ENCODE data around the gene PMM1.

- no peak for TF ChIP-seq POLR2A (IDR thresholded peaks at IDR 0.05; ENCODE audit: low read length)
- no peak for TF ChIP-seq CTCF (IDR thresholded peaks at IDR 0.05)
- TF ChIP-seq HOXA7 (CRISPR knock-in tag; IDR thresholded peaks at IDR 0.05) = no peak
- no peak for TF ChIP-seq KDM1A (IDR thresholded peaks at IDR 0.05; ENCODE audit: low read depth)
- TF ChIP-seq CHD2 (IDR thresholded peaks at IDR 0.05; ENCODE audit: low read length, partially characterized antibody) = no peak
- no peak for TF ChIP-seq BHLHE40 (IDR thresholded peaks at IDR 0.05; ENCODE audit: low read depth, low read length)
- no peak for TF ChIP-seq MAZ (IDR thresholded peaks at IDR 0.05; ENCODE audit: borderline replicate concordance, low read depth, low read length)
- TF ChIP-seq RFX5 (IDR thresholded peaks at IDR 0.05) = no peak
- TF ChIP-seq E2F6 (IDR thresholded peaks at IDR 0.05; ENCODE audit: borderline replicate concordance, low read depth) = no peak
- TF ChIP-seq CEBPB (IDR thresholded peaks at IDR 0.05) = no peak
- TF ChIP-seq, protein P1, sequence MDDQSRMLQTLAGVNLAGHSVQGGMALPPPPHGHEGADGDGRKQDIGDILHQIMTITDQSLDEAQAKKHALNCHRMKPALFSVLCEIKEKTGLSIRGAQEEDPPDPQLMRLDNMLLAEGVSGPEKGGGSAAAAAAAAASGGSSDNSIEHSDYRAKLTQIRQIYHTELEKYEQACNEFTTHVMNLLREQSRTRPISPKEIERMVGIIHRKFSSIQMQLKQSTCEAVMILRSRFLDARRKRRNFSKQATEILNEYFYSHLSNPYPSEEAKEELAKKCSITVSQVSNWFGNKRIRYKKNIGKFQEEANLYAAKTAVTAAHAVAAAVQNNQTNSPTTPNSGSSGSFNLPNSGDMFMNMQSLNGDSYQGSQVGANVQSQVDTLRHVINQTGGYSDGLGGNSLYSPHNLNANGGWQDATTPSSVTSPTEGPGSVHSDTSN (IDR thresholded peaks at IDR 0.05) = no peak
- no peak for TF ChIP-seq FOSL2 (IDR thresholded peaks at IDR 0.05)
- TF ChIP-seq FOSL2 (CRISPR knock-in tag; IDR thresholded peaks at IDR 0.05) = no peak
These were observed 27.9 kb downstream of the PMM1 start for GRCh38 chr22:41561788-41562187.
